Measurements from ENCODE around the gene PPIC.

PPIC gene

DNA sequence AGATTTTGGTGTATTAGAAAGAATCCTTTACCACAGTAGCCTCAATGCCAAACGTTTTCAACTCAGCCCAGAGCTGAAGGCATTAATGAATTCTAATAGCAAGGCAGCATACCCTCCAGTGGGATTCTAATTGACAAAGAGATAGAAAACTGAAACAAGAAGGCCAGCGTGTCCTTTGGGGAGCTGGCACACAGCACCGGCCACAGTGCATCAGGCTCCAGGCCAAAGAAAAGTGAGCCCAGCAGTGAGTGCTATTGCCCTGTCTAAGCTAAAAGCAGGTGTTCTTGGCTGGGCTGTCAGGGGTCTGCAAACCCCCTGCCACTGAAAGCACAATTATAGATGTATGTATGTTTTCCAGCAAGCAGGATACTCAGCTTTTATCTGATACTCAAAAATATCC, 40.4 kb downstream of the PPIC start:
- CTCF ChIA-PET: interaction anchor here (0.6 kb wide), 1 partner anchor 292 kb away, joined by 3 read pairs; no protein-coding TSS in a partner anchor
- TF ChIP-seq LEF1 (IDR thresholded peaks at IDR 0.05; ENCODE audit: borderline replicate concordance): no peak
- TF ChIP-seq, protein P1, sequence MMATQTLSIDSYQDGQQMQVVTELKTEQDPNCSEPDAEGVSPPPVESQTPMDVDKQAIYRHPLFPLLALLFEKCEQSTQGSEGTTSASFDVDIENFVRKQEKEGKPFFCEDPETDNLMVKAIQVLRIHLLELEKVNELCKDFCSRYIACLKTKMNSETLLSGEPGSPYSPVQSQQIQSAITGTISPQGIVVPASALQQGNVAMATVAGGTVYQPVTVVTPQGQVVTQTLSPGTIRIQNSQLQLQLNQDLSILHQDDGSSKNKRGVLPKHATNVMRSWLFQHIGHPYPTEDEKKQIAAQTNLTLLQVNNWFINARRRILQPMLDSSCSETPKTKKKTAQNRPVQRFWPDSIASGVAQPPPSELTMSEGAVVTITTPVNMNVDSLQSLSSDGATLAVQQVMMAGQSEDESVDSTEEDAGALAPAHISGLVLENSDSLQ (IDR thresholded peaks at IDR 0.05): no peak
- TF ChIP-seq L3MBTL2 (conservative IDR thresholded peaks at IDR 0.05): no peak
- no peak for TF ChIP-seq ZNF384 (IDR thresholded peaks at IDR 0.05)
- TF ChIP-seq HDGF (IDR thresholded peaks at IDR 0.05; ENCODE audit: borderline replicate concordance): no peak
- no peak for TF ChIP-seq TARDBP (IDR thresholded peaks at IDR 0.05)
- no peak for TF ChIP-seq FOXK2 (IDR thresholded peaks at IDR 0.05)
- TF ChIP-seq SUZ12 (IDR thresholded peaks at IDR 0.05): no peak
- POLR2A ChIA-PET: no interaction called here
- no peak for DNase-seq (ENCODE audit: extremely low spot score)

DNA sequence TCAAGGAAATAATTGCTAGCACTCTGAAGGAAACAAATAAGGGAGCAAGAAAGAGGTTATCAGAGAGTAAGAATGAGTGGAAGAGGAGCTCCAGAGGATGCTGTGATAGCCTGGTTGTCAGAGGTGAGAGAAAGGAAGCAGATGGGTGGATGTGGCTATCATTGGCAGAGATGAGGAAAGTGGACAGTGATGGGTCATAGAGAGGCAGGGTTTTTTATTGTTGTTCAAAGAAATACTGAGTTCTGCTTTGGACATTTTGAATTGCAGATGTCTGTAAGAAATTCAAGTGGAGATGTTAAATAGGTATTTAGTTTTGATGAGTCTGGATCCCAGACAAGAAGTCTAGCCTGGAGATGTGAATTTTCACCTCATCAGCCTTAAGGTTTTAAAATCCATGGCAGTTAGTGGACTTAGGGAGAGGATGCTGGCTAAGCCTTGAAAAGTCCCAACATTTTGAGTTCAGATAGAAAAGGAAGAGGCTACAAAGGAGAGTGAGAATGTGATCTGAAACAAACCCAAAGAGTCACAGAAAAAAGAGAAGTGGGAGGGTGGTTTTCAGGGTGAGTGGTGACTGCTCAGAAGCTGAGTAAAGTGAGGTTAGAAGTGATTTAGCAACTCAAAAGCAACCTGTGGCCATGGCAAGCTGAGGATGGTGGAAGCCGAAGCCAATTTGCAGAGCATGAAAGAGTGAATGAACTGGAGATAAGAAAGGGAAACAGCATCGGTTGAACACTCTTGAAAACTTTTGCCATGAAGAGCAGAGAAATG, 50.4 kb downstream of the PPIC start:
- ChIA-PET POLR2A (no interaction called here), CTCF (no interaction called here)
- no peak for TF ChIP-seq LEF1 (IDR thresholded peaks at IDR 0.05; ENCODE audit: borderline replicate concordance)
- no peak for TF ChIP-seq FOXK2 (IDR thresholded peaks at IDR 0.05)
- TF ChIP-seq ARNT (IDR thresholded peaks at IDR 0.05): no peak
- TF ChIP-seq CTBP1 (IDR thresholded peaks at IDR 0.05; ENCODE audit: borderline replicate concordance): no peak
- TF ChIP-seq, protein P1 (IDR thresholded peaks at IDR 0.05): no peak
- no peak for TF ChIP-seq NFRKB (IDR thresholded peaks at IDR 0.05)
- no peak for TF ChIP-seq ZNF384 (IDR thresholded peaks at IDR 0.05)
- TF ChIP-seq FOXM1 (IDR thresholded peaks at IDR 0.05; ENCODE audit: borderline replicate concordance): no peak
- TF ChIP-seq SP1 (IDR thresholded peaks at IDR 0.05): no peak
- TF ChIP-seq ELF4 (IDR thresholded peaks at IDR 0.05): no peak
- TF ChIP-seq HDGF (IDR thresholded peaks at IDR 0.05; ENCODE audit: borderline replicate concordance): no peak
- no peak for TF ChIP-seq SUZ12 (IDR thresholded peaks at IDR 0.05)
- no peak for TF ChIP-seq BHLHE40 (IDR thresholded peaks at IDR 0.05; ENCODE audit: borderline replicate concordance)
- no peak for DNase-seq (ENCODE audit: extremely low spot score)

DNA sequence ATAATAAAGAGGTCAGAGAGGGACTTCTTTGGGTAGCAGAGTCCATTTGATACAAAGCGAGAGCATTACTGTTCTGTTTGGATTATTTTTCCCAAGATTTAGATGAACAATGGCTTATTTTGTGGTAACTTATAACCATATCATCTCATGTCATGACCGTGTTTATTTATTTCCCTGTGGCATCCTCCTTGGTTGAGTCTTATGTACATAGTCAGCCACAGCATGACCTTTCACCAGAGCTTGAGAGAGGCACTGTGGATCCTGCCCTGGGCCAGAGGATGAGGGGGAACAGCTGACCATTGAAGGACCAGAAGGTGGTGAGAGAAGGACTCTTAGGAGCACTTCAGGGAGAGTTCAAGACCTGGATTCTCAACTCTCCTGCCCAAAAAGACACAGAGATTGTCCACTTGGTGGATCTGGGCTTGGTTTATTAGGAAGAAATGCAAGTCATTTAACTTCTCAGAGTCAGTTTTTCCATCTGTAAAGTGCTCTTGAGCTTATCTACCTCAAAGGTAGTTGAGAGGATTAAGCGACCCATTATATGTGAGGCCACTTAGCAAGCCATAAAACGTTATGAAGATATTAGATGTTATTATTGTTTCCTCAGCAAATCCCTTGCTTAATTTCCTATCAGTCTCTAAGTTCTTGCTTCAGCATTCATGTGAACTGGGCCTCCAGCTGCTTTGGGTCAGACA, 51.4 kb downstream of the PPIC start:
- ChIA-PET CTCF (interaction anchor here (0.8 to 1.7 kb wide), 2 partner anchors 8 to 399 kb away, joined by 4 read pairs; no protein-coding TSS in a partner anchor), POLR2A (no interaction called here)
- no peak for DNase-seq (ENCODE audit: extremely low spot score)
- TF ChIP-seq ELF4 (IDR thresholded peaks at IDR 0.05) (no peak), CTBP1 (IDR thresholded peaks at IDR 0.05; ENCODE audit: borderline replicate concordance) (no peak), SUZ12 (IDR thresholded peaks at IDR 0.05) (no peak), NFRKB (IDR thresholded peaks at IDR 0.05) (no peak), L3MBTL2 (conservative IDR thresholded peaks at IDR 0.05) (no peak), SP1 (IDR thresholded peaks at IDR 0.05) (no peak), TARDBP (IDR thresholded peaks at IDR 0.05) (no peak), BHLHE40 (IDR thresholded peaks at IDR 0.05; ENCODE audit: borderline replicate concordance) (no peak), LEF1 (IDR thresholded peaks at IDR 0.05; ENCODE audit: borderline replicate concordance) (no peak), HDGF (IDR thresholded peaks at IDR 0.05; ENCODE audit: borderline replicate concordance) (no peak), FOXM1 (IDR thresholded peaks at IDR 0.05; ENCODE audit: borderline replicate concordance) (no peak), ZNF384 (IDR thresholded peaks at IDR 0.05) (no peak), FOXA1 (IDR thresholded peaks at IDR 0.05) (no peak), FOXK2 (IDR thresholded peaks at IDR 0.05) (no peak), ARNT (IDR thresholded peaks at IDR 0.05) (no peak)
- TF ChIP-seq, protein P1 (IDR thresholded peaks at IDR 0.05): no peak

DNA sequence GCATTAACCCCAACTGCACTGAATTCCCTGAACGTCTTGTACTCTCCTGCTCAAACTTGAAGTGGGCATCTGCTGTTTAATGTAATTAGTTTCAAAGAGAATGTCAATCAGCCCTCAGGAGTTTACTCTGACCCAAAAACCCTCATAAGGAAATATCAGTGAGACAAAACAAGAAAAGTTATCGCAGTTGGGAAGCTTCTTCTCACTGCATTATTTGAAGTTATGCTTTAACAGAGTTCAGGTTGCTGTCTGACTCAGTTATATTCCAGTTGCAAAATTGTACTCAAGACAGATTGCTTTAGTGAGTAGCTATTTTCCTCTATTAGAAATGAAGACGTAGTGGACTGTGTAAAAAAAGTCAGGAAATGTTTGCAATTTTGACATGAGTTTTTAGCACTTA, 52.1 kb downstream of the PPIC start:
- no peak for DNase-seq (ENCODE audit: extremely low spot score)
- ChIA-PET POLR2A (no interaction called here), CTCF (interaction anchor here (0.8 to 1.7 kb wide), 2 partner anchors 9 to 399 kb away, joined by 4 read pairs; no protein-coding TSS in a partner anchor)
- TF ChIP-seq SUZ12 (IDR thresholded peaks at IDR 0.05): no peak
- TF ChIP-seq TARDBP (IDR thresholded peaks at IDR 0.05): no peak
- TF ChIP-seq, protein P1 (IDR thresholded peaks at IDR 0.05): no peak
- TF ChIP-seq FOXM1 (IDR thresholded peaks at IDR 0.05; ENCODE audit: borderline replicate concordance): no peak
- TF ChIP-seq ARNT (IDR thresholded peaks at IDR 0.05): no peak
- TF ChIP-seq ZNF384 (IDR thresholded peaks at IDR 0.05): no peak
- no peak for TF ChIP-seq SP1 (IDR thresholded peaks at IDR 0.05)
- no peak for TF ChIP-seq FOXK2 (IDR thresholded peaks at IDR 0.05)
- no peak for TF ChIP-seq ELF4 (IDR thresholded peaks at IDR 0.05)
- no peak for TF ChIP-seq NFRKB (IDR thresholded peaks at IDR 0.05)
- TF ChIP-seq CTBP1 (IDR thresholded peaks at IDR 0.05; ENCODE audit: borderline replicate concordance): no peak
- TF ChIP-seq BHLHE40 (IDR thresholded peaks at IDR 0.05; ENCODE audit: borderline replicate concordance): no peak
- no peak for TF ChIP-seq HDGF (IDR thresholded peaks at IDR 0.05; ENCODE audit: borderline replicate concordance)
- TF ChIP-seq FOXA1 (IDR thresholded peaks at IDR 0.05): no peak
- no peak for TF ChIP-seq L3MBTL2 (conservative IDR thresholded peaks at IDR 0.05)
- no peak for TF ChIP-seq LEF1 (IDR thresholded peaks at IDR 0.05; ENCODE audit: borderline replicate concordance)

DNA sequence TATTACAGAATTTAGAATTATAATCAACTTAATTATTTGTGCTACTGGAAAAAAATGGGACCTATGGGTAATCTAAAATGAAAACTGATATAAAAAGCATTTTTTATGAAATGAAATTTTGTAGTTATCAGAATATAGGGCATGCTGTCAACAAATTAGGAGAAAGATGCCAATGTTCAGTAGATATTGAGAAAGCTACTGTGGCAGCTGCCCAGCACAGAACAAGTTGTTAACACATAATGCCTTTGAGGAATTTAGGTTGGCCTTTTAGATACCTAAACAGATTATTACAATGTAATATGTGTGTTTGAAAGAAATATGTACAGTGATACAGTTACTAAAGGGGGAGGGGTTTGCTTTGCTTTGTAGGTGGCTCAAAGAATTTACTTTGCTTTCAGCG, 54.1 kb downstream of the PPIC start:
- ChIA-PET CTCF (no interaction called here), POLR2A (no interaction called here)
- DNase-seq (ENCODE audit: extremely low spot score): no peak
- TF ChIP-seq CTBP1 (IDR thresholded peaks at IDR 0.05; ENCODE audit: borderline replicate concordance): no peak
- TF ChIP-seq SUZ12 (IDR thresholded peaks at IDR 0.05): no peak
- TF ChIP-seq ELF4 (IDR thresholded peaks at IDR 0.05): no peak
- no peak for TF ChIP-seq HDGF (IDR thresholded peaks at IDR 0.05; ENCODE audit: borderline replicate concordance)
- TF ChIP-seq ARNT (IDR thresholded peaks at IDR 0.05): no peak
- TF ChIP-seq L3MBTL2 (conservative IDR thresholded peaks at IDR 0.05): no peak
- no peak for TF ChIP-seq FOXA1 (IDR thresholded peaks at IDR 0.05)
- TF ChIP-seq FOXK2 (IDR thresholded peaks at IDR 0.05): no peak
- TF ChIP-seq, protein P1 (IDR thresholded peaks at IDR 0.05): no peak
- TF ChIP-seq NFRKB (IDR thresholded peaks at IDR 0.05): no peak
- TF ChIP-seq LEF1 (IDR thresholded peaks at IDR 0.05; ENCODE audit: borderline replicate concordance): no peak
- TF ChIP-seq BHLHE40 (IDR thresholded peaks at IDR 0.05; ENCODE audit: borderline replicate concordance): no peak
- TF ChIP-seq SP1 (IDR thresholded peaks at IDR 0.05): no peak
- no peak for TF ChIP-seq TARDBP (IDR thresholded peaks at IDR 0.05)
- TF ChIP-seq ZNF384 (IDR thresholded peaks at IDR 0.05): no peak
- TF ChIP-seq FOXM1 (IDR thresholded peaks at IDR 0.05; ENCODE audit: borderline replicate concordance): no peak

Data from HEK293T (cell line).